ENCODE results near the gene MSH2.
"Not testable (repeated sequence)": the region's sequence is repeated elsewhere in the genome, so short reads cannot be mapped to it uniquely, and the experiment has no call there.

MSH2 gene

GRCh38 chr2:47414682-47415458, 11.9 kb downstream of the MSH2 start:
- DNase-seq: no peak

DNA sequence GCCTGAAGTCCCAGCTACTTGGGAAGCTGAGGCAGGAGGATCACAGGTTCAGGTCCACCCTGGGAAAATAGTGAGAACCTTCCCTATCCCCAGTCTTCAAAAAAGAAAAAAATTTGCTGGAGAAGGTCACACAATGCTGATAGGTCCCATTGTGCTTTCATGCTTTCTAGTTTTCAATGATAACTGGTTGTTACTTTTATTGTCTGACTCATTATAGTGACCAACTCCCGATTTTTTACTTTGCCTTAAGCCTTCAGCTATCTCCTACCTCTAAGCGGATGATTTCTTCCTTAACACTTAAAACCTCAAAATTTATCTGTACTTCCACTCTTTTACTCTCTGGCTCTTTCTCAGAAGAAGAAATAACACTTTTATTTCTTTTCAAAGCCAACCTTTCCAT, 17.3 kb downstream of the MSH2 start:
- no peak for DNase-seq

DNA sequence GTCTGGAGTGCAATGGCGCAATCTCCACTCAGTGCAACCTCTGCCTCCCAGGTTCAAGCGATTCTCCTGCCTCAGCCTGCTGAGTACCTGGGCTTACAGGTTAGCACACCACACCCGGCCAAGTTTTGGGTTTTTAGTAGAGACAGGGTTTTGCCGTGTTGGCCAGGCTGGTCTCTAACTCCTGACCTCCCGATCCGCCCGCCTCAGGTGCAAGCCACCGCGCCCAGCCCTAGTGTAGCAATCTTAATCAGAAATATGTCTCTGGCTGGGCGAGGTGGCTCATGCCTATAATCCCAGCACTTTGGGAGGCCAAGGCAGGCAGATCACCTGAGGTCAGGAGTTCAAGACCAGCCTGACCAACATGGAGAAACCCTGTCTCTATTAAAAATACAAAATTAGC, 17.7 kb downstream of the MSH2 start:
- not testable (repeated sequence) for DNase-seq

- DNase-seq: no peak
Measured at GRCh38 chr2:47422016-47422415, 19.1 kb downstream of the MSH2 start.

GRCh38 chr2:47422560-47422959, 19.6 kb downstream of the MSH2 start:
- no peak for DNase-seq

DNA sequence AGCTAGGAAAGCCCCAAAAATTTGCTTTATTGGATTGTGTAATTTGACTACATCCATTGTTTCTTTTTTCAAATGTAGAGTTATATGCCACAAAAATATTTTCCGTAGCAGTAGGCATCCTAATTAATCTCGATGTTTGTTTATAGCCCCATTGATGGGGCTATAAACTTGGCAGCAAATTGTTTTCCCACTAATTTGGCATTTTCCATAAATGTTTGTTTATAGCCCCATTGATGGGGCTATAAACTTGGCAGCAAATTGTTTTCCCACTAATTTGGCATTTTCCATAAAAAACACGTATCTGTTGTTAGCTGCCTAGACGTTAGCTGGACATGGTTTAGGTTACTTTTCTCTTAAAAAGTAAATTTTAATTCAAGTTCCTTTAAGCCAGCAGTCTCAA, 23.8 kb downstream of the MSH2 start:
- DNase-seq: no peak

- DNase-seq: no peak
Measured at GRCh38 chr2:47429795-47430194, 26.8 kb downstream of the MSH2 start.

DNA sequence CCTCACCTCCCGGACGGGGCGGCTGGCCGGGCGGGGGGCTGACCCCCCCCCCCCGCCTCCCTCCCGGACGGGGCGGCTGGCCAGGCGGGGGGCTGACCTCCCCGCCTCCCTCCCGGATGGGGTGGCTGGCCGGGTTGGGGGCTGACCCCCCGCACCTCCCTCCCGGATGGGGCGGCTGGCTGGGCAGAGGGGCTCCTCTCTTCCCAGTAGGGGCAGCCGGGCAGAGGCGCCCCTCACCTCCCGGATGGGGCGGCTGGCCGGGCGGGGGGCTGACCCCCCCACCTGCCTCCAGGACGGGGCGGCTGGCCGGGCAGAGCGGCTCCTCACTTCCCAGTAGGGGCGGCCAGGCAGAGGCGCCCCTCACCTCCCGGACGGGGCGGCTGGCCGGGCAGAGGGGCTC, 30.1 kb downstream of the MSH2 start:
- DNase-seq: not testable (repeated sequence)

DNA sequence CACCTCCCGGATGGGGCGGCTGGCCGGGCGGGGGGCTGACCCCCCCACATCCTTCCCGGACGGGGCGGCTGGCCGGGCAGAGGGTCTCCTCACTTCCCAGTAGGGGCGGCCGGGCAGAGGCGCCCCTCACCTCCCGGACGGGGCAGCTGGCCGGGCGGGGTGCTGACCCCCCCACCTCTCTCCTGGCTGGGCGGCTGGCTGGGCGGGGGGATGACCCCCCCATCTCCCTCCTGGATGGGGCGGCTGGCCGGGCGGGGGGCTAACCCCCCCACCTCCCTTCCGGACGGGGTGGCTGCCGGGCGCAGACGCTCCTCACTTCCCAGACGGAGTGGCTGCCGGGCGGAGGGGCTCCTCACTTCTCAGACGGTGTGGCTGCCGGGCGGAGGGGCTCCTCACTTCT, 30.5 kb downstream of the MSH2 start:
- not testable (repeated sequence) for DNase-seq

- DNase-seq: peak in 1 of 2 donors; percentile 2
Measured at GRCh38 chr2:47437287-47437686, 34.3 kb downstream of the MSH2 start.

DNA sequence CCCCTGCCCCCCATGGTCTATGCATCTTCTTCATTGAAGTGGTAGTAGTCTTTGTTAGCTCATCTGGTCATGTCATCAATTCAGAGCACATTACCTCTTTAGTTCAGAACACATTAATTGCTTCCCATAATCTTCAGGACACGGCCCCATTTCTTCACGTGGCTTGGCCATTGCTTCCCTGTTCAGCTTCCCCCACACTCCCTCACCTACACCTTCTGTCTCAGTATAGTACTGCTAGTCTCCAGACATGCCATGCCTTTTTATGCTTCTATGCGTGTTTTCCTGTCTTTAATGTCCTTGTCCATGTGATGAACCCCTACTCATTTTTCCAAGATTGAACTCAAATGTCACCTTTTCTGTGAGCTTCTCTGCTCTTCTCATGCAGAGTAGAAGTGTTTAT, 35.1 kb downstream of the MSH2 start:
- no peak for DNase-seq

GRCh38 chr2:47438783-47439182, 35.8 kb downstream of the MSH2 start:
- DNase-seq: no peak

DNA sequence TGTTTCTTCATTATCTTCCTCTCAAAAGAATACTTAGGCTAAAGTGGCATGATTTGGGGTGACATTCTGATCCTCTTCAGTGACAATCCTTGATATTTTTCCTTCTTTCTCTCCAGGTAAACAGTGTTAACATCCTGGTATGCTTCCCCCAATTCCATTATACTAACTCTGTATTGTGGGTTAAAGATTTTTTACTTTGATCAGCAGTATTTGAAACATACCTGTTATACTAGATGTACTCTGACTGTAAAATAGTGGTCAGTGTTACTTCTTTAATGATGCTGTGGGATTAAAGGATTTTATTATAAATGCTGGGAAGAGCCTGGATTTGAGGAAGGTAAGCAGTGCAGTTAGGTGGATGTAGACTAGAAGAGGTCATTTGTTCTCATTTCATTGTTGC, 48.8 kb downstream of the MSH2 start:
- no peak for DNase-seq

DNA sequence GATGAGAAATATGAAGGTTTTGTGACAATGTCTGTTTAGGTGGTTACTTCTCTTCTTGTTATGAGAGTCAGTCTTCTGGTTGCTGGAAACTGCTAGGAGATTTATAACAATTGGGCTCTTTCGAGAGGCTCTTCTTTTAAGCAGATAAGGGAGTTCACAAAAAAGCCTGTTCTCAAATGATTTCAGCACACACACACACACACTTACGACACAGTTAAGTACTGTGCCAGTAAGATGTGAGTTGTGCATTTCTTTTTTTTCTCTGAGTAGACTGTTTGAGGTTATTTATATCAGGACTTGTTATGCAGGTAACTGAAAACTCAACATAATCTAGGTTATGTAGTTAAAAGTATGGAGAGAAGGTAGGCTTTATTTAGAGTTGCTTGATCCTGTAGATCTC, 49.8 kb downstream of the MSH2 start:
- DNase-seq: no peak

GRCh38 chr2:47454818-47455217, 51.9 kb downstream of the MSH2 start:
- not testable (repeated sequence) for DNase-seq

GRCh38 chr2:47455411-47455810, 52.5 kb downstream of the MSH2 start:
- no peak for DNase-seq

DNA sequence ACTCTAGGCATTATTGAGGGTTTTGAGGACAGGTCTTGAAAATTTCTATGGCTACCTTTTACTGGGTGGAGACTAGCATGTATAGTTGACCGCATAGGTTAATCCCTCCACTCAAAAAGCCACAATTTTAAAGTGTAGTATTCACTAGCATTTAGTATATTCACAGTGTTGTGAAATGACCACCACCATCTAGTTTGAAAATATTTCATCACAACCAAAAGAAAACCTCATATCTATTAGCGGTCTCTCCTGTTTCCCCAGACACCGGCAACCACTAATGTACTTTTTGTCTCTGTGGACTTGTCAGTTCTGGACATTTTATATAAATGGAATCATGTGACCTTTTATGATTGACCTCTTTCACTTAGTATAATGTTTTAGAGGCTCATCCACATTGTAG, 53.9 kb downstream of the MSH2 start:
- DNase-seq: no peak

DNA sequence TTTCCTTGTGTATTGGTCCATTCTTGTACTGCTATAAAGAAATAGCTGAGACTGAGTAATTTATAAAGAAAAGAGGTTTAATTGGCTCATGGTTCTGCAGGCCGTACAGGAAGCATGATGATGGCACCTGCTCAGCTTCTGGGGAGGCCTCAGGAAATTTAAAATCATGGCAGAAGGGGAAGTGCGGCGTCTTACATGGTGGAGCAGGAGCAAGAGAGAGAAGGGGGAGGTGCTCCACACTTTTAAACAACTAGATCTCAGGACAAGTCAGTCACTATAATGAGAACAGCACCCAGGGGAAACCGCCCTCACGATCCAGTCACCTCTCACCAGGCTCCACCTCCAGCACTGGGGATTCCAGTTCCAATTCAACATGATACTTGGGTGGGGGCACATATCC, 54.3 kb downstream of the MSH2 start:
- DNase-seq: no peak

- DNase-seq: no peak
Measured at GRCh38 chr2:47459021-47459420, 56.1 kb downstream of the MSH2 start.

GRCh38 chr2:47460766-47461165, 57.8 kb downstream of the MSH2 start:
- no peak for DNase-seq

- no peak for DNase-seq
Measured at GRCh38 chr2:47471429-47472116, 68.6 kb downstream of the MSH2 start.

- no peak for DNase-seq
Measured at GRCh38 chr2:47479863-47480262, 76.9 kb downstream of the MSH2 start.

GRCh38 chr2:47483191-47483590, 80.2 kb downstream of the MSH2 start:
- no peak for DNase-seq

- no peak for DNase-seq
Measured at GRCh38 chr2:47484396-47484795, 81.4 kb downstream of the MSH2 start.

DNA sequence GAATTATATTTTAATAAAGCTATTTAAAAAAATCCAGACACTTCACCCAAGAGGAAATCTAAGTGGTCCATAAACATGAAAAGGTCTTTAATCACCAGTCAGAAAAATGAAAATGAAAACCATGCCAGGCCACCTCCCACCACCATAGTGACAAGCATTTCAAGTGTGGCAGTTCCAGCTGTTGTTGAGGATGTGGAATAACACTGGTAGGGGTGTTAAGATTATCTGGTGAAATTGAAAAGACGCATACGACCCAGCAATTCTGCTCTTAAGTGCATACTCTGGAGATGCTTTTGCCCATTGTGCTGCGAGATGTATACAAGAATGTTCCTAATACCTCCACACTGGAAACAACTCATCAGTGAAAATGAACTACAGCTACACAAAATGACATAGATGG, 82.2 kb downstream of the MSH2 start:
- no peak for DNase-seq
